ENCODE measurements around the gene TEX2.

GRCh38 chr17:64145375-64145750, 117.7 kb downstream of the TEX2 start:
- TF ChIP-seq AKAP8 (CRISPR knock-in tag; IDR thresholded peaks at IDR 0.05) (no peak), RAD21 (CRISPR knock-in tag; IDR thresholded peaks at IDR 0.05) (no peak), CAMTA2 (CRISPR knock-in tag; IDR thresholded peaks at IDR 0.05; ENCODE audit: borderline replicate concordance) (no peak), GATAD2A (CRISPR knock-in tag; IDR thresholded peaks at IDR 0.05) (no peak; the same call in 1 of the 2 replicates), KAT7 (CRISPR knock-in tag; IDR thresholded peaks at IDR 0.05; ENCODE audit: borderline replicate concordance) (no peak), CTCF (CRISPR knock-in tag; IDR thresholded peaks at IDR 0.05) (peak; percentile 50; the same call in 1 of the 2 replicates), SP2 (CRISPR knock-in tag; IDR thresholded peaks at IDR 0.05) (no peak)

Data from HepG2 (cell line).